ENCODE measurements around the gene ITFG1. TPM values are rescaled to one million over a fixed set of nuclear protein-coding genes. Genes with fewer than 3 reads are reported as not detected.

Gene ITFG1
- 10 to 100 TPM; 40.7 to 54.0 (median 45.2) TPM for total RNA-seq

GRCh38 chr16:47460711-47461597 lies at the start of gene ITFG1, which contains the start of gene PHKB:
ITFG1 (minus strand) TSS chr16:47461063; CDS start chr16:47461045, 18 bp downstream.
PHKB (plus strand) TSS chr16:47461331; CDS start chr16:47461351, 20 bp downstream.
- WGBS, 2 donors (ENCODE audit: low coverage in 1 of 2): 0 to 2% methylated on average over 6 to 13 of the region's 82 CpGs
- peak in 2 of 4 experiments; percentile 16 to 17 for TF ChIP-seq CTCF (IDR thresholded peaks at IDR 0.05)
- TF ChIP-seq EP300 (IDR thresholded peaks at IDR 0.05): no peak
- peak; percentile 68 for TF ChIP-seq POLR2AphosphoS5 (IDR thresholded peaks at IDR 0.05)
- peak; percentile 48 to 63 for TF ChIP-seq POLR2A (IDR thresholded peaks at IDR 0.05)
- ATAC-seq: peak; percentile 95
- Histone ChIP-seq H3K27me3 (no peaks in the 10 kb centered on the region), H3K4me1 (peaks cover 9 to 55% (median 18%) of the 10 kb centered on the region in 3 donors), H3K9me3 (no peaks in the 10 kb centered on the region), H3K36me3 (peaks cover 0 to 16% of the 10 kb centered on the region in 2 donors), H3K4me3 (peak within 1 kb of the TSS; percentile 78 to 98), H3K27ac (peak within 1 kb of the TSS; percentile 76 to 96 (median 96))

- Histone ChIP-seq H3K27me3 (no peaks in the 10 kb centered on the region), H3K4me1 (no peaks in the 10 kb centered on the region), H3K36me3 (peaks cover 0 to 70% of the 10 kb centered on the region in 2 donors), H3K9me3 (no peaks in the 10 kb centered on the region), H3K4me3 (no peak overlapping the region), H3K27ac (no peak overlapping the region)
- ATAC-seq: no peak
- TF ChIP-seq EP300 (IDR thresholded peaks at IDR 0.05) (no peak), POLR2AphosphoS5 (IDR thresholded peaks at IDR 0.05) (no peak), CTCF (IDR thresholded peaks at IDR 0.05) (no peak), POLR2A (IDR thresholded peaks at IDR 0.05) (no peak)
- WGBS, 2 donors (ENCODE audit: low coverage in 1 of 2): 25 to 37% methylated on average over 1 of the region's 1 CpG
Measured at GRCh38 chr16:47507701-47508100, 46.8 kb upstream of the ITFG1 start.

GRCh38 chr16:47506800-47507199 lies 45.9 kb upstream of the ITFG1 start:
- no peak for TF ChIP-seq CTCF (IDR thresholded peaks at IDR 0.05)
- TF ChIP-seq EP300 (IDR thresholded peaks at IDR 0.05): no peak
- no peak for TF ChIP-seq POLR2A (IDR thresholded peaks at IDR 0.05)
- no peak for TF ChIP-seq POLR2AphosphoS5 (IDR thresholded peaks at IDR 0.05)
- Histone ChIP-seq H3K4me3 (no peak overlapping the region), H3K9me3 (no peaks in the 10 kb centered on the region), H3K27me3 (no peaks in the 10 kb centered on the region), H3K27ac (no peak overlapping the region), H3K4me1 (no peaks in the 10 kb centered on the region), H3K36me3 (peaks cover 0 to 66% of the 10 kb centered on the region in 2 donors)
- WGBS, 2 donors (ENCODE audit: low coverage in 1 of 2): 83 to 89% methylated on average over 2 of the region's 2 CpGs
- ATAC-seq: no peak

- Histone ChIP-seq H3K4me1 (no peaks in the 10 kb centered on the region), H3K9me3 (no peaks in the 10 kb centered on the region), H3K4me3 (no peak overlapping the region), H3K27me3 (no peaks in the 10 kb centered on the region), H3K36me3 (peaks cover 0 to 68% of the 10 kb centered on the region in 2 donors), H3K27ac (no peak overlapping the region)
- TF ChIP-seq POLR2A (IDR thresholded peaks at IDR 0.05): no peak
- no peak for TF ChIP-seq CTCF (IDR thresholded peaks at IDR 0.05)
- no peak for TF ChIP-seq EP300 (IDR thresholded peaks at IDR 0.05)
- TF ChIP-seq POLR2AphosphoS5 (IDR thresholded peaks at IDR 0.05): no peak
- WGBS, 2 donors (ENCODE audit: low coverage in 1 of 2): 60 to 100% methylated on average over 1 of the region's 7 CpGs
- ATAC-seq: no peak
Measured at GRCh38 chr16:47504599-47504998, 43.7 kb upstream of the ITFG1 start.

Measured in gastroesophageal sphincter (tissue), 4 donors.